Central memory CD8-positive, alpha-beta T cell (primary cell): ENCODE results near the gene CYTH3.

Experiments used
- ATAC-seq: fragments of 150-1000 bp; cut with Tn5 transposase; replicated peaks from 2 replicates; pipeline ENCODE4 v1.10.0; 2022; ENCODE audit warnings: mild to moderate bottlenecking, moderate FRiP score, moderate number of reproducible peaks; ENCODE audit not compliant: poor library complexity, severe bottlenecking; ENCODE audit errors: extremely low read depth
- DNase-seq, 2 donors: peaks; one replicate each; pipeline ENCODE4 v3.0.0; 2021; ENCODE audit warnings: low spot score in 2 of 2
- H3K27ac Mint-ChIP-seq: one replicate; pipeline ENCODE4 v1.8.0; 2022; ENCODE audit warnings: low read depth, mild to moderate bottlenecking, moderate library complexity, mixed read lengths
- H3K27me3 Mint-ChIP-seq: one replicate; pipeline ENCODE4 v1.8.0; 2022; ENCODE audit warnings: mixed read lengths
- H3K36me3 Mint-ChIP-seq: one replicate; pipeline ENCODE4 v1.8.0; 2022; ENCODE audit warnings: mild to moderate bottlenecking, moderate library complexity, mixed read lengths; ENCODE audit not compliant: insufficient read depth
- H3K4me1 Mint-ChIP-seq: one replicate; pipeline ENCODE4 v1.8.0; 2022; ENCODE audit warnings: mixed read lengths
- H3K4me3 Mint-ChIP-seq: one replicate; pipeline ENCODE4 v1.8.0; 2022; ENCODE audit warnings: mild to moderate bottlenecking, moderate library complexity, mixed read lengths
- H3K9me3 Mint-ChIP-seq: one replicate; pipeline ENCODE4 v1.8.0; 2022; ENCODE audit warnings: mixed read lengths

CYTH3 gene

GRCh38 chr7:6149996-6150395 is 122.4 kb downstream of the CYTH3 start:
- H3K27me3 Mint-ChIP-seq, result no peaks in the 10 kb centered on the region
- DNase-seq (no peak), ATAC-seq (no peak)
- no peak overlapping the region for H3K27ac Mint-ChIP-seq
- H3K36me3 Mint-ChIP-seq, result peaks cover 59% of the 10 kb centered on the region
- H3K4me3 Mint-ChIP-seq, result no peak overlapping the region
- H3K4me1 Mint-ChIP-seq, result no peaks in the 10 kb centered on the region
- no peaks in the 10 kb centered on the region for H3K9me3 Mint-ChIP-seq

GRCh38 chr7:6148724-6149360 is 123.6 kb downstream of the CYTH3 start:
- H3K4me1 Mint-ChIP-seq, result no peaks in the 10 kb centered on the region
- H3K27me3 Mint-ChIP-seq, result no peaks in the 10 kb centered on the region
- no peak overlapping the region for H3K27ac Mint-ChIP-seq
- H3K9me3 Mint-ChIP-seq, result no peaks in the 10 kb centered on the region
- no peak for ATAC-seq
- H3K4me3 Mint-ChIP-seq, result no peak overlapping the region
- peaks cover 67% of the 10 kb centered on the region for H3K36me3 Mint-ChIP-seq
- no peak for DNase-seq

GRCh38 chr7:6147627-6148026 is 124.8 kb downstream of the CYTH3 start:
- DNase-seq (no peak), ATAC-seq (no peak)
- H3K36me3 Mint-ChIP-seq, result peaks cover 69% of the 10 kb centered on the region
- H3K9me3 Mint-ChIP-seq, result no peaks in the 10 kb centered on the region
- H3K4me1 Mint-ChIP-seq, result no peaks in the 10 kb centered on the region
- H3K4me3 Mint-ChIP-seq, result no peak overlapping the region
- no peaks in the 10 kb centered on the region for H3K27me3 Mint-ChIP-seq
- H3K27ac Mint-ChIP-seq, result no peak overlapping the region

GRCh38 chr7:6146666-6147065 is 125.8 kb downstream of the CYTH3 start:
- H3K27me3 Mint-ChIP-seq, result no peaks in the 10 kb centered on the region
- H3K9me3 Mint-ChIP-seq, result no peaks in the 10 kb centered on the region
- no peak overlapping the region for H3K27ac Mint-ChIP-seq
- ATAC-seq (no peak), DNase-seq (no peak)
- H3K4me3 Mint-ChIP-seq, result no peak overlapping the region
- H3K36me3 Mint-ChIP-seq, result peaks cover 71% of the 10 kb centered on the region
- no peaks in the 10 kb centered on the region for H3K4me1 Mint-ChIP-seq

GRCh38 chr7:6143997-6144396 is 128.4 kb downstream of the CYTH3 start:
- no peak overlapping the region for H3K27ac Mint-ChIP-seq

GRCh38 chr7:6142871-6143380 is 129.5 kb downstream of the CYTH3 start:
- H3K4me1 Mint-ChIP-seq, result no peaks in the 10 kb centered on the region
- ATAC-seq (no peak), DNase-seq (no peak)
- H3K4me3 Mint-ChIP-seq, result no peak overlapping the region
- H3K9me3 Mint-ChIP-seq, result no peaks in the 10 kb centered on the region
- H3K27ac Mint-ChIP-seq, result no peak overlapping the region
- peaks cover 61% of the 10 kb centered on the region for H3K36me3 Mint-ChIP-seq
- H3K27me3 Mint-ChIP-seq, result no peaks in the 10 kb centered on the region

More at GRCh38 chr7:6143997-6144396, 128.4 kb downstream of the CYTH3 start:
- H3K9me3 Mint-ChIP-seq, result no peaks in the 10 kb centered on the region
- ATAC-seq (no peak), DNase-seq (no peak)
- H3K4me3 Mint-ChIP-seq, result no peak overlapping the region
- peaks cover 70% of the 10 kb centered on the region for H3K36me3 Mint-ChIP-seq
- no peaks in the 10 kb centered on the region for H3K27me3 Mint-ChIP-seq
- no peaks in the 10 kb centered on the region for H3K4me1 Mint-ChIP-seq

- Mint-ChIP-seq H3K9me3 (no peaks in the 10 kb centered on the region), H3K4me3 (no peak overlapping the region), H3K27me3 (no peaks in the 10 kb centered on the region), H3K4me1 (peaks cover under 1% of the 10 kb centered on the region), H3K36me3 (peaks cover 42% of the 10 kb centered on the region), H3K27ac (no peak overlapping the region)
- no peak for DNase-seq
- no peak for ATAC-seq
These were observed 133.0 kb downstream of the CYTH3 start for GRCh38 chr7:6139189-6139996.

DNA sequence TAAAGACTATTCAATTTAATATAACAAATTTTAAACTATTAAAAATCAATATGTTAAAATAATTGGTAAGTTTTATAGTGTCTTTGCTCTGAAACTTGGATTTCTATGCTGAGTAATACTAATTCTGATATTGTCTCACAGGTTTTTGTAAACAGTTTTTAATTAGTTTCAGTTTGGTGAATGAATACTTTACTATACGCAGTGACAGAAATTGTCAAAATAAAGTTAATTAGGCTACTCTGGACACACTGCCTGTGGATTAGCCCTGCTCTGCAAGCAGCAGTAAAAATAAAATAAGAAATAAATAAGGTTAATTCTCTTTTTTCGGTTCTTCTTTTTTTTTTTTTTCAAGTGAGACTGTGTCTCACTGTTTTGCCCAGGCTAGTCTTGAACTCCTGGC is 135.9 kb downstream of the CYTH3 start:
- Mint-ChIP-seq H3K36me3 (peaks cover 41% of the 10 kb centered on the region), H3K9me3 (no peaks in the 10 kb centered on the region), H3K27me3 (no peaks in the 10 kb centered on the region), H3K4me1 (peaks cover 6% of the 10 kb centered on the region), H3K4me3 (no peak overlapping the region), H3K27ac (no peak overlapping the region)
- DNase-seq (no peak), ATAC-seq (no peak)

- Mint-ChIP-seq H3K4me1 (peaks cover 19% of the 10 kb centered on the region), H3K4me3 (no peak overlapping the region), H3K27ac (peak overlapping the region; percentile 19), H3K36me3 (peaks cover 36% of the 10 kb centered on the region), H3K9me3 (no peaks in the 10 kb centered on the region), H3K27me3 (no peaks in the 10 kb centered on the region)
- DNase-seq, result no peak
- ATAC-seq, result no peak
These were observed 139.2 kb downstream of the CYTH3 start for GRCh38 chr7:6133249-6133648.

GRCh38 chr7:6130007-6130587 is 142.3 kb downstream of the CYTH3 start:
- no peaks in the 10 kb centered on the region for H3K27me3 Mint-ChIP-seq
- H3K36me3 Mint-ChIP-seq, result peaks cover 51% of the 10 kb centered on the region
- peaks cover 43% of the 10 kb centered on the region for H3K4me1 Mint-ChIP-seq
- no peak overlapping the region for H3K4me3 Mint-ChIP-seq
- no peak for DNase-seq
- no peak for ATAC-seq
- H3K27ac Mint-ChIP-seq, result no peak overlapping the region
- H3K9me3 Mint-ChIP-seq, result no peaks in the 10 kb centered on the region

- H3K4me1 Mint-ChIP-seq, result peaks cover 37% of the 10 kb centered on the region
- DNase-seq (no peak), ATAC-seq (no peak)
- H3K4me3 Mint-ChIP-seq, result no peak overlapping the region
- no peaks in the 10 kb centered on the region for H3K27me3 Mint-ChIP-seq
- peaks cover 48% of the 10 kb centered on the region for H3K36me3 Mint-ChIP-seq
- no peaks in the 10 kb centered on the region for H3K9me3 Mint-ChIP-seq
- H3K27ac Mint-ChIP-seq, result peak overlapping the region; percentile 75
These were observed 144.2 kb downstream of the CYTH3 start for GRCh38 chr7:6128205-6128604.

- ATAC-seq (no peak), DNase-seq (no peak)
- Mint-ChIP-seq H3K9me3 (peaks cover 1% of the 10 kb centered on the region), H3K36me3 (peaks cover 47% of the 10 kb centered on the region), H3K4me1 (peaks cover 39% of the 10 kb centered on the region), H3K4me3 (no peak overlapping the region), H3K27me3 (no peaks in the 10 kb centered on the region), H3K27ac (peak overlapping the region; percentile 14)
These were observed 145.3 kb downstream of the CYTH3 start for GRCh38 chr7:6127110-6127490.

DNA sequence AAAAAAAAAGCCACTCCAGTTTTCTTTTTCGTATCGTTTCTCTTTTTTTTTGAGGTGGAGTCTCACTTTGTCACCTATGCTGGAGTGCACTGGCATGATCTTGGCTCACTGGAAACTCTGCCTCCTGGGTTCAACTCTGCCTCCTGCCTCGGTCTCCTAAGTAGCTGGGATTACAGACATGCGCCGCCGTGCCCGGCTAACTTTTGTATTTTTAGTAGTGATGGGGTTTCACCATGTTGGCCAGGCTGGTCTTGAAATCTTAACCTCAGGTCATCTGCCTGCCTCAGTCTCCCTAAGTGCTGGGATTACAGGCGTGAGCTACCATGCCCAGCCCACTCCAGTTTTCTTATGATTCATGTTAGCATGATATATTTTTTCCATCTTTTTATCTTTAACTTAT is 148.6 kb downstream of the CYTH3 start:
- Mint-ChIP-seq H3K27me3 (no peaks in the 10 kb centered on the region), H3K4me3 (no peak overlapping the region), H3K9me3 (peaks cover 7% of the 10 kb centered on the region), H3K27ac (no peak overlapping the region), H3K36me3 (peaks cover 57% of the 10 kb centered on the region), H3K4me1 (peaks cover 36% of the 10 kb centered on the region)
- no peak for DNase-seq
- no peak for ATAC-seq
